H1 (cell line): ENCODE data around the gene PRRC2A. TPM values are rescaled to one million over a fixed set of nuclear protein-coding genes. Genes with fewer than 3 reads are reported as not detected.

ENCODE experiments used
- CTCF ChIA-PET: fragments of 300-600 bp; sonication (Branson Sonifier 250); formaldehyde crosslinking; loops from one replicate; lab custom pipeline; 2021; ENCODE audit not compliant: partially characterized antibody; lab: Charles Lee
- POLR2A ChIA-PET: fragments of 300-600 bp; sonication (Branson Sonifier 250); formaldehyde crosslinking; loops from one replicate; lab custom pipeline; 2021; ENCODE audit warnings: inconsistent platforms; ENCODE audit not compliant: partially characterized antibody; lab: Charles Lee
- DNase-seq, 2 experiments: peaks; one replicate each; pipeline versions ENCODE4 v3.0.0 to v3.0.0-alpha.2; 2010 to 2022; ENCODE audit warnings: low spot score in 2 of 2, low read depth in 1 of 2, mixed read lengths in 1 of 2
- FAIRE-seq: peaks from 2 replicates; lab custom pipeline; 2011; peaks lifted over from hg19 to GRCh38; lab: Jason Lieb, UNC
- H2AFZ ChIP-seq: 2 replicates; pipeline ENCODE4 v1.8.1; 2012; ENCODE audit warnings: low read length, inconsistent platforms
- H2AK5ac ChIP-seq: 2 replicates; pipeline ENCODE4 v1.6.1; 2013; ENCODE audit warnings: low read depth, low read length
- H2BK120ac ChIP-seq: replicated peaks from 2 replicates; pipeline ENCODE3; 2013; ENCODE audit warnings: low read depth, low read length, inconsistent platforms
- H2BK12ac ChIP-seq: 2 replicates; pipeline ENCODE4 v1.6.1; 2013; ENCODE audit warnings: low read depth, low read length
- H2BK15ac ChIP-seq: 2 replicates; pipeline ENCODE4 v1.6.1; 2013; ENCODE audit warnings: low read length
- H2BK20ac ChIP-seq: 2 replicates; pipeline ENCODE4 v1.6.1; 2013; ENCODE audit warnings: low read length
- H2BK5ac ChIP-seq: 2 replicates; pipeline ENCODE4 v1.6.1; 2013; ENCODE audit warnings: low read depth, low read length
- H3K14ac ChIP-seq: 2 replicates; pipeline ENCODE4 v1.6.1; 2013; ENCODE audit warnings: inconsistent platforms; ENCODE audit not compliant: insufficient read length
- H3K18ac ChIP-seq: 2 replicates; pipeline ENCODE4 v1.6.1; 2013; ENCODE audit warnings: low read length; ENCODE audit errors: extremely low read depth
- H3K23ac ChIP-seq: 2 replicates; pipeline ENCODE4 v1.6.1; 2013; ENCODE audit warnings: inconsistent platforms; ENCODE audit not compliant: insufficient read length
- H3K23me2 ChIP-seq: 2 replicates; pipeline ENCODE4 v1.6.1; 2013; ENCODE audit warnings: low read depth, low read length
- H3K27ac ChIP-seq: 2 replicates; pipeline ENCODE4 v1.6.1; 2011; ENCODE audit warnings: low read depth, low read length, inconsistent platforms
- H3K27me3 ChIP-seq, 4 experiments: replicated peaks in 1 of 4; 1 replicate in 1 of 4; 2 replicates in 3 of 4; pipeline versions ENCODE4 v1.6.1 to v1.8.1; 2011 to 2013; ENCODE audit warnings: low read length in 3 of 4, mild to moderate bottlenecking in 3 of 4, inconsistent platforms in 2 of 4, mixed read lengths in 2 of 4, moderate library complexity in 1 of 4; ENCODE audit not compliant: control insufficient read depth in 3 of 4, insufficient read depth in 3 of 4; ENCODE audit errors: extremely low read depth in 1 of 4
- H3K36me3 ChIP-seq, 4 experiments: 2 replicates each; pipeline versions ENCODE4 v1.6.1 to v1.8.1; 2011 to 2013; ENCODE audit warnings: mild to moderate bottlenecking in 4 of 4, low read length in 3 of 4, moderate library complexity in 2 of 4, control low read depth in 1 of 4, inconsistent platforms in 1 of 4; ENCODE audit not compliant: insufficient read depth in 4 of 4, control insufficient read depth in 2 of 4
- H3K4ac ChIP-seq: replicated peaks from 2 replicates; pipeline ENCODE3; 2013; ENCODE audit warnings: low read length, low read depth, mixed read lengths, inconsistent platforms; ENCODE audit not compliant: insufficient read length
- H3K4me1 ChIP-seq, 4 experiments: replicated peaks in 1 of 4; 1 replicate in 1 of 4; 2 replicates in 3 of 4; pipeline versions ENCODE4 v1.6.1 to v1.8.1; 2011 to 2013; ENCODE audit warnings: low read length in 3 of 4, inconsistent platforms in 2 of 4, mixed read lengths in 1 of 4; ENCODE audit not compliant: insufficient read depth in 4 of 4, control insufficient read depth in 3 of 4
- H3K4me2 ChIP-seq, 2 experiments: 2 replicates each; pipeline versions ENCODE4 v1.6.1 to v1.8.1; 2011 to 2013; ENCODE audit warnings: low read depth in 2 of 2, low read length in 2 of 2, control low read depth in 1 of 2, inconsistent platforms in 1 of 2, mild to moderate bottlenecking in 1 of 2; ENCODE audit not compliant: insufficient read depth in 1 of 2
- H3K4me3 ChIP-seq, 4 experiments: fragments of 200-600, 300-600 bp in 1 of 4; sonication (generic), shearing (Covaris generic), sonication (Bioruptor Twin) in 1 of 4; 2 replicates each; pipeline versions ENCODE4 v1.5.1 to v1.8.1; 2011 to 2016; ENCODE audit warnings: low read length in 4 of 4, low read depth in 3 of 4, control low read depth in 2 of 4, inconsistent platforms in 2 of 4, mild to moderate bottlenecking in 2 of 4, mixed read lengths in 1 of 4, moderate library complexity in 1 of 4; ENCODE audit not compliant: insufficient read depth in 2 of 4; ENCODE audit errors: extremely low read depth in 1 of 4
- H3K56ac ChIP-seq: replicated peaks from 2 replicates; pipeline ENCODE3; 2013; ENCODE audit warnings: low read depth, mild to moderate bottlenecking, mixed read lengths, low read length, inconsistent platforms; ENCODE audit not compliant: insufficient read length
- H3K79me1 ChIP-seq: 2 replicates; pipeline ENCODE4 v1.6.1; 2013; ENCODE audit warnings: low read depth, low read length, control low read depth
- H3K79me2 ChIP-seq, 2 experiments: 2 replicates each; pipeline versions ENCODE4 v1.6.1 to v1.8.1; 2012 to 2013; ENCODE audit warnings: low read length in 2 of 2, mild to moderate bottlenecking in 2 of 2, inconsistent platforms in 1 of 2; ENCODE audit not compliant: insufficient read depth in 2 of 2, control insufficient read depth in 1 of 2
- H3K9ac ChIP-seq, 4 experiments: replicated peaks in 1 of 4; 1 replicate in 1 of 4; 2 replicates in 3 of 4; pipeline versions ENCODE4 v1.6.1 to v1.8.1; 2011 to 2013; ENCODE audit warnings: low read depth in 3 of 4, low read length in 3 of 4, control low read depth in 2 of 4, mild to moderate bottlenecking in 2 of 4, moderate library complexity in 2 of 4, inconsistent platforms in 1 of 4; ENCODE audit errors: extremely low read depth in 1 of 4
- H3K9me3 ChIP-seq, 2 experiments: 2 replicates each; pipeline versions ENCODE4 v1.6.1 to v1.8.1; 2012 to 2013; ENCODE audit warnings: mild to moderate bottlenecking in 2 of 2, moderate library complexity in 2 of 2, control low read depth in 1 of 2, inconsistent platforms in 1 of 2, low read depth in 1 of 2, low read length in 1 of 2, mixed read lengths in 1 of 2; ENCODE audit not compliant: insufficient read depth in 2 of 2
- H4K20me1 ChIP-seq, 2 experiments: replicated peaks in 1 of 2; 2 replicates each; pipeline versions ENCODE3 to v1.8.1; 2011 to 2013; ENCODE audit warnings: inconsistent platforms in 2 of 2, low read length in 2 of 2, mild to moderate bottlenecking in 1 of 2; ENCODE audit not compliant: insufficient read depth in 2 of 2, control insufficient read depth in 1 of 2
- H4K5ac ChIP-seq: 2 replicates; pipeline ENCODE4 v1.6.1; 2013; ENCODE audit warnings: low read length, low read depth, mixed read lengths, inconsistent platforms; ENCODE audit not compliant: insufficient read length
- H4K8ac ChIP-seq: 2 replicates; pipeline ENCODE4 v1.8.0; 2013; ENCODE audit warnings: mild to moderate bottlenecking, moderate library complexity, low read length, inconsistent platforms; ENCODE audit not compliant: insufficient read depth; ENCODE audit errors: extremely low read depth
- H4K91ac ChIP-seq: replicated peaks from 2 replicates; pipeline ENCODE3; 2013; ENCODE audit warnings: low read length, mixed read lengths, inconsistent platforms; ENCODE audit not compliant: insufficient read length
- CHD1 ChIP-seq: IDR thresholded peaks from 2 replicates; pipeline ENCODE4 v1.6.1; 2012; ENCODE audit warnings: low read depth, low read length, improper control_type of control experiment
- CTBP2 ChIP-seq: IDR thresholded peaks from 2 replicates; pipeline ENCODE4 v1.7.0; 2011; ENCODE audit warnings: borderline replicate concordance, mild to moderate bottlenecking, moderate library complexity, mixed read lengths, low read length; ENCODE audit not compliant: insufficient read depth, insufficient read length
- EP300 ChIP-seq, 2 experiments: IDR thresholded peaks; 1 replicate in 1 of 2; 2 replicates in 1 of 2; pipeline ENCODE4 v1.6.1; 2011 to 2012; ENCODE audit warnings: low read depth in 2 of 2, low read length in 2 of 2, mild to moderate bottlenecking in 2 of 2, borderline replicate concordance in 1 of 2, inconsistent platforms in 1 of 2, moderate library complexity in 1 of 2
- NRF1 ChIP-seq: IDR thresholded peaks from 2 replicates; pipeline ENCODE4 v1.6.1; 2011; ENCODE audit warnings: mild to moderate bottlenecking, low read depth, low read length, improper control_type of control experiment
- SP2 ChIP-seq: IDR thresholded peaks from 2 replicates; pipeline ENCODE4 v1.6.1; 2012; ENCODE audit warnings: mild to moderate bottlenecking, low read length, inconsistent platforms
- SP4 ChIP-seq: IDR thresholded peaks from 2 replicates; pipeline ENCODE4 v1.6.1; 2012; ENCODE audit warnings: low read length, inconsistent platforms
- SRF ChIP-seq: IDR thresholded peaks from 2 replicates; pipeline ENCODE4 v1.6.1; 2011; ENCODE audit warnings: mild to moderate bottlenecking, low read depth, low read length, moderate library complexity
- TBP ChIP-seq: IDR thresholded peaks from 2 replicates; pipeline ENCODE4 v1.6.1; 2011; ENCODE audit warnings: low read depth, low read length, improper control_type of control experiment
- WGBS, 2 experiments: shearing (Covaris generic) in 1 of 2; methylation state at CpG; one replicate each; pipeline versions ENCODE4 v1.1.6 to v1.1.7; 2013 to 2015; ENCODE audit warnings: low lambda C conversion rate in 2 of 2, mixed read lengths in 2 of 2, inconsistent platforms in 1 of 2, low coverage in 1 of 2, missing lambda C conversion rate in 1 of 2; ENCODE audit not compliant: insufficient replicate concordance in 2 of 2, insufficient coverage in 1 of 2, insufficient read length in 1 of 2; ENCODE audit errors: extremely low coverage in 1 of 2, missing lambda C conversion rate in 1 of 2; 5-methylcytosine and 5-hydroxymethylcytosine counted together
- polyA plus RNA-seq, 7 experiments: library from polyadenylated mRNA; depleted of rRNA in 3 of 7; stranded (reverse) in 5 of 7; unstranded in 2 of 7; fragments of >200 nt in 5 of 7; fragments of 200-250 nt in 2 of 7; gene quantifications; 1 replicate in 5 of 7; 2 replicates in 1 of 7; 4 replicates in 1 of 7; pipeline versions ENCODE4 v1.2.1 to v1.2.3, GENCODE V29; 2011 to 2013; ENCODE audit warnings: missing spikeins in 2 of 7, mixed read lengths in 2 of 7
- total RNA-seq: library from RNA; stranded (reverse); fragmentation: NEBNext Ultra II Directional; extraction: Animal tissue kit (Norgen Biotek cat#: 25700); gene quantifications from 2 replicates; pipeline ENCODE4 v1.2.1, GENCODE V29; 2021
- TF ChIP-seq, protein P1 (sequence below): IDR thresholded peaks from 2 replicates; pipeline ENCODE4 v1.6.1; 2011; ENCODE audit warnings: low read length, improper control_type of control experiment

PRRC2A gene
- total and polyA plus RNA-seq, 2 of the 8 experiments (the other 6 are each of a cell fraction or from before 2014, with no cell fraction given) = 118 to 300 TPM

DNA sequence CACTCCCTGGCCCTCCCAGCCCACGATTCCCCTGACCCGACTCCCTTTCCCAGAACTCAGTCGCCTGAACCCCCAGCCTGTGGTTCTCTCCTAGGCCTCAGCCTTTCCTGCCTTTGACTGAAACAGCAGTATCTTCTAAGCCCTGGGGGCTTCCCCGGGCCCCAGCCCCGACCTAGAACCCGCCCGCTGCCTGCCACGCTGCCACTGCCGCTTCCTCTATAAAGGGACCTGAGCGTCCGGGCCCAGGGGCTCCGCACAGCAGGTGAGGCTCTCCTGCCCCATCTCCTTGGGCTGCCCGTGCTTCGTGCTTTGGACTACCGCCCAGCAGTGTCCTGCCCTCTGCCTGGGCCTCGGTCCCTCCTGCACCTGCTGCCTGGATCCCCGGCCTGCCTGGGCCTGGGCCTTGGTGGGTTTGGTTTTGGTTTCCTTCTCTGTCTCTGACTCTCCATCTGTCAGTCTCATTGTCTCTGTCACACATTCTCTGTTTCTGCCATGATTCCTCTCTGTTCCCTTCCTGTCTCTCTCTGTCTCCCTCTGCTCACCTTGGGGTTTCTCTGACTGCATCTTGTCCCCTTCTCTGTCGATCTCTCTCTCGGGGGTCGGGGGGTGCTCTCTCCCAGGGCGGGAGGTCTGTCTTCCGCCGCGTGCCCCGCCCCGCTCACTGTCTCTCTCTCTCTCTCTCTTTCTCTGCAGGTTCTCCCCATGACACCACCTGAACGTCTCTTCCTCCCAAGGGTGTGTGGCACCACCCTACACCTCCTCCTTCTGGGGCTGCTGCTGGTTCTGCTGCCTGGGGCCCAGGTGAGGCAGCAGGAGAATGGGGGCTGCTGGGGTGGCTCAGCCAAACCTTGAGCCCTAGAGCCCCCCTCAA, 48.2 kb upstream of the PRRC2A start, which contains the start of gene LTA:
TSS of gene LTA (plus strand) at position 249 of the 871 bp plus-strand sequence. CDS start at position 703, 454 bp downstream.
- no peaks in the 10 kb centered on the region for H3K27me3 ChIP-seq
- no peak within 1 kb of the TSS for H3K56ac ChIP-seq
- no peaks in the 10 kb centered on the region for H4K20me1 ChIP-seq
- no peaks in the 10 kb centered on the region; a peak in 2 of 7 replicates for H3K4me1 ChIP-seq
- no peak within 1 kb of the TSS for H3K4me3 ChIP-seq
- H3K79me1 ChIP-seq = no peaks in the 10 kb centered on the region
- no peak within 1 kb of the TSS for H3K23ac ChIP-seq
- no peak within 1 kb of the TSS for H2BK120ac ChIP-seq
- H3K14ac ChIP-seq = no peak within 1 kb of the TSS
- no peak within 1 kb of the TSS for H4K91ac ChIP-seq
- peak within 1 kb of the TSS; percentile 1; the same call in 1 of the 2 replicates for H4K8ac ChIP-seq
- H3K9ac ChIP-seq = no peak within 1 kb of the TSS
- no peak within 1 kb of the TSS for H3K18ac ChIP-seq
- no peak within 1 kb of the TSS for H4K5ac ChIP-seq
- H2AFZ ChIP-seq = no peak within 1 kb of the TSS
- 83% methylated on average over 22 of the region's 27 CpGs; no CpG with 5 or more reads in 1 of the 2 experiments for WGBS, 2 experiments
- peaks cover 3% of the 10 kb centered on the region; the same call in 1 of the 2 replicates for H3K23me2 ChIP-seq
- no peak for FAIRE-seq
- H2BK5ac ChIP-seq = no peak within 1 kb of the TSS
- no peak within 1 kb of the TSS for H3K4ac ChIP-seq
- no peak within 1 kb of the TSS; the same call in 1 of the 2 replicates for H2AK5ac ChIP-seq
- H3K27ac ChIP-seq = no peak within 1 kb of the TSS
- H2BK20ac ChIP-seq = no peak within 1 kb of the TSS
- DNase-seq = no peak
- no peak within 1 kb of the TSS for H2BK15ac ChIP-seq
- CTCF ChIA-PET = interaction anchor here (0.6 to 19.2 kb wide), 3 partner anchors 20 to 33 kb away, joined by 5 to 640 read pairs (median 29); partner anchors contain the start of genes LST1, LTB and NCR3
- no peak within 1 kb of the TSS for H2BK12ac ChIP-seq
- POLR2A ChIA-PET = interaction anchor here (12.2 kb wide), 1 partner anchor 11 kb away, joined by 110 read pairs; no protein-coding TSS in a partner anchor
- H3K79me2 ChIP-seq = no peaks in the 10 kb centered on the region
- no peaks in the 10 kb centered on the region for H3K9me3 ChIP-seq
- H3K4me2 ChIP-seq = no peak within 1 kb of the TSS
- H3K36me3 ChIP-seq = no peaks in the 10 kb centered on the region
- TF ChIP-seq TBP = no peak
- TF ChIP-seq CTBP2 = no peak
- no peak for TF ChIP-seq SRF
- no peak for TF ChIP-seq SP4
- TF ChIP-seq NRF1 = no peak
- TF ChIP-seq SP2 = no peak
- TF ChIP-seq, protein P1, sequence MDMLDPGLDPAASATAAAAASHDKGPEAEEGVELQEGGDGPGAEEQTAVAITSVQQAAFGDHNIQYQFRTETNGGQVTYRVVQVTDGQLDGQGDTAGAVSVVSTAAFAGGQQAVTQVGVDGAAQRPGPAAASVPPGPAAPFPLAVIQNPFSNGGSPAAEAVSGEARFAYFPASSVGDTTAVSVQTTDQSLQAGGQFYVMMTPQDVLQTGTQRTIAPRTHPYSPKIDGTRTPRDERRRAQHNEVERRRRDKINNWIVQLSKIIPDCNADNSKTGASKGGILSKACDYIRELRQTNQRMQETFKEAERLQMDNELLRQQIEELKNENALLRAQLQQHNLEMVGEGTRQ = no peak
- TF ChIP-seq EP300 (IDR thresholded peaks at IDR 0.05; ENCODE audit: borderline replicate concordance in 1 of 2, low read depth in 2 of 2, low read length in 2 of 2) = no peak
- TF ChIP-seq CHD1 = no peak
